Esophagus muscularis mucosa (tissue), 4 donors: ENCODE results near the gene CDK5.

ENCODE experiments used
- EP300 ChIP-seq: sonication (generic); formaldehyde crosslinking; IDR thresholded peaks from one replicate; pipeline ENCODE4 v1.6.1; 2017; ENCODE audit warnings: antibody characterized with exemption
- POLR2A ChIP-seq: fragments of 450-650 bp; IDR thresholded peaks from one replicate; pipeline ENCODE4 v1.6.1; 2017; ENCODE audit warnings: antibody characterized with exemption, moderate library complexity, mild to moderate bottlenecking, low read depth
- POLR2AphosphoS5 ChIP-seq, 2 donors: sonication (generic); formaldehyde crosslinking; IDR thresholded peaks; one replicate each; pipeline ENCODE4 v1.6.1; 2017; ENCODE audit warnings: antibody characterized with exemption in 2 of 2
- TF ChIP-seq, protein P1 (sequence below), 3 experiments: fragments of 200-600 bp in 2 of 3; fragments of 450-650 bp in 1 of 3; sonication (generic) in 2 of 3; IDR thresholded peaks; one replicate each; pipeline ENCODE4 v1.5.1; 2017 to 2019; ENCODE audit warnings: antibody characterized with exemption in 3 of 3, mild to moderate bottlenecking in 2 of 3, moderate library complexity in 1 of 3

- TF ChIP-seq, protein P1, sequence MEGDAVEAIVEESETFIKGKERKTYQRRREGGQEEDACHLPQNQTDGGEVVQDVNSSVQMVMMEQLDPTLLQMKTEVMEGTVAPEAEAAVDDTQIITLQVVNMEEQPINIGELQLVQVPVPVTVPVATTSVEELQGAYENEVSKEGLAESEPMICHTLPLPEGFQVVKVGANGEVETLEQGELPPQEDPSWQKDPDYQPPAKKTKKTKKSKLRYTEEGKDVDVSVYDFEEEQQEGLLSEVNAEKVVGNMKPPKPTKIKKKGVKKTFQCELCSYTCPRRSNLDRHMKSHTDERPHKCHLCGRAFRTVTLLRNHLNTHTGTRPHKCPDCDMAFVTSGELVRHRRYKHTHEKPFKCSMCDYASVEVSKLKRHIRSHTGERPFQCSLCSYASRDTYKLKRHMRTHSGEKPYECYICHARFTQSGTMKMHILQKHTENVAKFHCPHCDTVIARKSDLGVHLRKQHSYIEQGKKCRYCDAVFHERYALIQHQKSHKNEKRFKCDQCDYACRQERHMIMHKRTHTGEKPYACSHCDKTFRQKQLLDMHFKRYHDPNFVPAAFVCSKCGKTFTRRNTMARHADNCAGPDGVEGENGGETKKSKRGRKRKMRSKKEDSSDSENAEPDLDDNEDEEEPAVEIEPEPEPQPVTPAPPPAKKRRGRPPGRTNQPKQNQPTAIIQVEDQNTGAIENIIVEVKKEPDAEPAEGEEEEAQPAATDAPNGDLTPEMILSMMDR (IDR thresholded peaks at IDR 0.05): no peak
- TF ChIP-seq EP300: no peak
- no peak for TF ChIP-seq POLR2A
- TF ChIP-seq POLR2AphosphoS5 (IDR thresholded peaks at IDR 0.05): no peak
These were observed 3.8 kb upstream of the CDK5 start for GRCh38 chr7:151061213-151062110.
